ENCODE data around the gene MLLT6.

MLLT6 gene

GRCh38 chr17:38741461-38741860, 36.4 kb downstream of the MLLT6 start:
- Histone ChIP-seq H3K9me3 (replicated peaks; ENCODE audit: insufficient read depth, low read length) (no peaks in the 10 kb centered on the region), H3F3A (ENCODE audit: insufficient read depth, low read length) (0 out of 2 replicates have a peak, but pooled peaks cover under 1% of the 10 kb centered on the region), H3K4me2 (ENCODE audit: low read depth, low read length) (no peak overlapping the region), H3K9ac (ENCODE audit: low read length) (no peak overlapping the region), H4K20me1 (ENCODE audit: insufficient read depth, low read length) (no peaks in the 10 kb centered on the region), H3K4me3 (ENCODE audit: low read length) (no peak overlapping the region), H3K9me2 (replicated peaks; ENCODE audit: insufficient read depth, low read length) (no peaks in the 10 kb centered on the region), H3K4me1 (ENCODE audit: low read length) (peaks cover under 1% of the 10 kb centered on the region; the same call in 1 of the 2 replicates), H3K27me3 (replicated peaks; ENCODE audit: insufficient read depth, low read length) (peaks cover 8% of the 10 kb centered on the region; the same call in 1 of the 2 replicates), H3K79me2 (ENCODE audit: low read length) (no peaks in the 10 kb centered on the region), H3K27ac (ENCODE audit: low read length) (no peak overlapping the region), H3K36me3 (replicated peaks; ENCODE audit: insufficient read depth, low read length) (no peaks in the 10 kb centered on the region), H2AFZ (ENCODE audit: low read length) (no peak overlapping the region)
- DNase-seq, result no peak
- TF ChIP-seq EZH2 (optimal IDR thresholded peaks at IDR 0.05; ENCODE audit: low read depth, low read length), result no peak
- TF ChIP-seq EZH2phosphoT487 (IDR thresholded peaks at IDR 0.05; ENCODE audit: low read length), result no peak
- no peak for TF ChIP-seq CTCF (IDR thresholded peaks at IDR 0.05; ENCODE audit: low read length)

- H3K4me1 ChIP-seq (ENCODE audit: low read length), result peaks cover 6% of the 10 kb centered on the region; the same call in 1 of the 2 replicates
- H3K4me3 ChIP-seq (ENCODE audit: low read length), result no peak overlapping the region
These were observed 36.9 kb downstream of the MLLT6 start for GRCh38 chr17:38741921-38742410.

GRCh38 chr17:38742411-38743308, 37.6 kb downstream of the MLLT6 start:
- Histone ChIP-seq H3K36me3 (replicated peaks; ENCODE audit: insufficient read depth, low read length) (no peaks in the 10 kb centered on the region), H3K27me3 (replicated peaks; ENCODE audit: insufficient read depth, low read length) (peaks cover 16% of the 10 kb centered on the region), H3K9ac (ENCODE audit: low read length) (no peak overlapping the region), H3K27ac (ENCODE audit: low read length) (no peak overlapping the region), H3K9me3 (replicated peaks; ENCODE audit: insufficient read depth, low read length) (no peaks in the 10 kb centered on the region), H2AFZ (ENCODE audit: low read length) (no peak overlapping the region), H3K4me3 (ENCODE audit: low read length) (no peak overlapping the region), H3F3A (ENCODE audit: insufficient read depth, low read length) (0 out of 2 replicates have a peak, but pooled peaks cover 4% of the 10 kb centered on the region), H3K79me2 (ENCODE audit: low read length) (no peaks in the 10 kb centered on the region), H3K4me2 (ENCODE audit: low read depth, low read length) (no peak overlapping the region), H3K4me1 (ENCODE audit: low read length) (peaks cover 8% of the 10 kb centered on the region; the same call in 1 of the 2 replicates), H3K9me2 (replicated peaks; ENCODE audit: insufficient read depth, low read length) (no peaks in the 10 kb centered on the region), H4K20me1 (ENCODE audit: insufficient read depth, low read length) (no peaks in the 10 kb centered on the region)
- DNase-seq, result no peak
- TF ChIP-seq EZH2 (optimal IDR thresholded peaks at IDR 0.05; ENCODE audit: low read depth, low read length), result no peak
- TF ChIP-seq CTCF (IDR thresholded peaks at IDR 0.05; ENCODE audit: low read length), result no peak
- TF ChIP-seq EZH2phosphoT487 (IDR thresholded peaks at IDR 0.05; ENCODE audit: low read length), result no peak

More at GRCh38 chr17:38741921-38742410, 36.9 kb downstream of the MLLT6 start:
- Histone ChIP-seq H2AFZ (ENCODE audit: low read length) (no peak overlapping the region), H3K9me3 (replicated peaks; ENCODE audit: insufficient read depth, low read length) (no peaks in the 10 kb centered on the region), H4K20me1 (ENCODE audit: insufficient read depth, low read length) (no peaks in the 10 kb centered on the region), H3K79me2 (ENCODE audit: low read length) (no peaks in the 10 kb centered on the region), H3K9me2 (replicated peaks; ENCODE audit: insufficient read depth, low read length) (no peaks in the 10 kb centered on the region), H3K4me2 (ENCODE audit: low read depth, low read length) (no peak overlapping the region), H3K36me3 (replicated peaks; ENCODE audit: insufficient read depth, low read length) (no peaks in the 10 kb centered on the region), H3K27me3 (replicated peaks; ENCODE audit: insufficient read depth, low read length) (peaks cover 12% of the 10 kb centered on the region), H3K27ac (ENCODE audit: low read length) (no peak overlapping the region), H3F3A (ENCODE audit: insufficient read depth, low read length) (0 out of 2 replicates have a peak, but pooled peaks cover 4% of the 10 kb centered on the region), H3K9ac (ENCODE audit: low read length) (no peak overlapping the region)
- DNase-seq, result no peak
- TF ChIP-seq EZH2phosphoT487 (IDR thresholded peaks at IDR 0.05; ENCODE audit: low read length) (no peak), EZH2 (optimal IDR thresholded peaks at IDR 0.05; ENCODE audit: low read depth, low read length) (no peak), CTCF (IDR thresholded peaks at IDR 0.05; ENCODE audit: low read length) (no peak)
